Lower leg skin (tissue), 3 donors: ENCODE data around the gene F8.

ENCODE experiments used
- CTCF ChIP-seq, 3 donors: fragments of 450-650 bp; IDR thresholded peaks; one replicate each; pipeline ENCODE4 v1.5.1; 2016; ENCODE audit warnings: antibody characterized with exemption in 3 of 3, mild to moderate bottlenecking in 3 of 3, moderate library complexity in 2 of 3
- POLR2A ChIP-seq, 2 donors: fragments of 450-650 bp; IDR thresholded peaks; one replicate each; pipeline ENCODE4 v1.6.1; 2016 to 2017; ENCODE audit warnings: antibody characterized with exemption in 2 of 2, mild to moderate bottlenecking in 1 of 2, moderate library complexity in 1 of 2

GRCh38 chrX:154991039-154991438, 31.5 kb downstream of the F8 start:
- TF ChIP-seq CTCF (IDR thresholded peaks at IDR 0.05) = no peak
- no peak for TF ChIP-seq POLR2A (IDR thresholded peaks at IDR 0.05)
